K562 (cell line): Measurements from ENCODE around the gene CIAO3. TPM values are rescaled to one million over a fixed set of nuclear protein-coding genes. Genes with fewer than 3 reads are reported as not detected.

Source experiments
- CCNT2 ChIP-seq: IDR thresholded peaks from 2 replicates; pipeline ENCODE4 v1.6.1; 2011; ENCODE audit warnings: borderline replicate concordance, low read depth, mild to moderate bottlenecking, moderate library complexity, mixed read lengths, low read length; ENCODE audit not compliant: insufficient read length; ENCODE audit errors: extremely low read depth
- E2F6 ChIP-seq, 2 experiments: IDR thresholded peaks; 2 replicates each; pipeline ENCODE4 v1.6.1; 2011; ENCODE audit warnings: borderline replicate concordance in 1 of 2, control low read depth in 1 of 2, low read depth in 1 of 2, low read length in 1 of 2, mild to moderate bottlenecking in 1 of 2, mixed read lengths in 1 of 2, moderate library complexity in 1 of 2; ENCODE audit not compliant: insufficient read depth in 1 of 2, insufficient read length in 1 of 2, poor library complexity in 1 of 2, severe bottlenecking in 1 of 2; ENCODE audit errors: extremely low read depth in 1 of 2
- GTF3C2 ChIP-seq: IDR thresholded peaks from 3 replicates; pipeline ENCODE4 v1.6.1; 2011; ENCODE audit warnings: borderline replicate concordance, mild to moderate bottlenecking, moderate library complexity; ENCODE audit not compliant: insufficient read length; ENCODE audit errors: extremely low read depth
- HOXB6 ChIP-seq: fragments of 250-450 bp; sonication (Bioruptor Pico); IDR thresholded peaks from 2 replicates; pipeline ENCODE4 v1.5.1; 2022; ENCODE audit warnings: mild to moderate bottlenecking, borderline replicate concordance
- MAX ChIP-seq: sonication (generic); formaldehyde crosslinking; IDR thresholded peaks from 2 replicates; pipeline ENCODE4 v1.9.0; 2022; ENCODE audit warnings: mild to moderate bottlenecking, missing genetic modification reagents
- MBD2 ChIP-seq: sonication (generic); IDR thresholded peaks from 2 replicates; pipeline ENCODE4 v1.6.1; 2016; ENCODE audit warnings: low read depth, borderline replicate concordance
- MYC ChIP-seq, 2 experiments: fragments of 250-450 bp in 1 of 2; sonication (Bioruptor Pico) in 1 of 2; IDR thresholded peaks; 2 replicates each; pipeline versions ENCODE4 v1.5.1 to v1.6.1; 2012 to 2021; ENCODE audit warnings: low read depth in 2 of 2, borderline replicate concordance in 1 of 2, improper control_type of control experiment in 1 of 2, low read length in 1 of 2, mild to moderate bottlenecking in 1 of 2, moderate library complexity in 1 of 2
- NFXL1 ChIP-seq: fragments of 450-650 bp; formaldehyde crosslinking; IDR thresholded peaks from 2 replicates; pipeline ENCODE4 v1.4.0; 2021; ENCODE audit warnings: mild to moderate bottlenecking
- SUPT5H ChIP-seq: fragments of 450-650 bp; IDR thresholded peaks from 2 replicates; pipeline ENCODE4 v1.6.1; 2016
- TAF15 ChIP-seq: fragments of 200-400 bp; formaldehyde crosslinking; IDR thresholded peaks from 2 replicates; pipeline ENCODE4 v1.6.1; 2017; ENCODE audit warnings: mild to moderate bottlenecking, low read depth, low read length, moderate library complexity
- TRIM28 ChIP-seq: fragments of 450-650 bp; IDR thresholded peaks from 2 replicates; pipeline ENCODE4 v1.6.1; 2017
- USF2 ChIP-seq: sonication (generic); formaldehyde crosslinking; IDR thresholded peaks from 2 replicates; pipeline ENCODE4 v1.5.0; 2020; ENCODE audit warnings: missing genetic modification reagents
- YY1 ChIP-seq, 3 experiments: IDR thresholded peaks; 2 replicates each; pipeline ENCODE4 v1.6.1; 2011; ENCODE audit warnings: low read length in 2 of 3, mild to moderate bottlenecking in 2 of 3, moderate library complexity in 2 of 3, borderline replicate concordance in 1 of 3, control low read depth in 1 of 3, low read depth in 1 of 3; ENCODE audit not compliant: insufficient read depth in 3 of 3, insufficient replicate concordance in 2 of 3, control insufficient read depth in 1 of 3, insufficient read length in 1 of 3; ENCODE audit errors: extremely low read depth in 1 of 3
- ZFP36 ChIP-seq: fragments of 150-350 bp; IDR thresholded peaks from 2 replicates; pipeline ENCODE4 v1.6.1; 2018; ENCODE audit warnings: low read length, low read depth; ENCODE audit not compliant: partially characterized antibody
- ZKSCAN8 ChIP-seq: fragments of 200-800 bp; sonication (Bioruptor generic); IDR thresholded peaks from 2 replicates; pipeline ENCODE4 v1.6.1; 2016; ENCODE audit warnings: missing genetic modification characterization, missing compliant biosample characterization
- ZNF41 ChIP-seq: fragments of 250-450 bp; sonication (Bioruptor Pico); conservative IDR thresholded peaks from 2 replicates; pipeline ENCODE4 v1.4.0; 2020; ENCODE audit warnings: mild to moderate bottlenecking
- ZNF436 ChIP-seq: fragments of 250-450, 450-650 bp; sonication (Bioruptor Pico); formaldehyde crosslinking; IDR thresholded peaks from 2 replicates; pipeline ENCODE4 v1.7.0; 2020; ENCODE audit warnings: mild to moderate bottlenecking
- ZNF655 ChIP-seq: fragments of 250-450 bp; sonication (Bioruptor Pico); IDR thresholded peaks from 2 replicates; pipeline ENCODE4 v1.5.0; 2021
- polyA plus RNA-seq, 8 experiments: library from polyadenylated mRNA; depleted of rRNA in 4 of 8; stranded (reverse) in 5 of 8; unstranded in 3 of 8; fragments of >200 nt; fragmentation: Nextera tagmentation in 2 of 8; fragmentation: Illumina TruSeq in 1 of 8; extraction: Ambion mirVana in 2 of 8; extraction: Trizol in 1 of 8; gene quantifications; 2 replicates each; pipeline versions ENCODE4 v1.2.1 to v1.2.3, GENCODE V29; 2011 to 2014; ENCODE audit warnings: inconsistent platforms in 1 of 8, missing spikeins in 1 of 8
- total RNA-seq, 7 experiments: library from RNA; depleted of rRNA in 6 of 7; stranded (reverse); fragments of >200 nt in 6 of 7; fragmentation: Illumina TruSeq in 2 of 7; extraction: Trizol in 2 of 7; gene quantifications; 2 replicates each; pipeline versions ENCODE4 v1.2.1 to v1.2.3, GENCODE V29; 2011 to 2021; ENCODE audit warnings: low replicate concordance in 1 of 7

CIAO3 gene
- total and polyA plus RNA-seq, 9 of the 15 experiments (the other 6 are each of a cell fraction or from before 2014, with no cell fraction given) = 2.2 to 35.6 (median 18.7) TPM

GRCh38 chr16:726438-727290 is 14.1 kb downstream of the CIAO3 start, which contains the start of the genes CCDC78 and HAGHL (continued):
- TF ChIP-seq GTF3C2 = peak; percentile 77
- TF ChIP-seq SUPT5H = peak; percentile 4; the same call in 1 of the 2 replicates
- TF ChIP-seq ZNF436 (CRISPR knock-in tag) = peak; percentile 97
- peak; percentile 58; the same call in 1 of the 2 replicates for TF ChIP-seq MYC (IDR thresholded peaks at IDR 0.05; ENCODE audit: low read depth, low read length)
- TF ChIP-seq MYC (CRISPR knock-in tag; IDR thresholded peaks at IDR 0.05; ENCODE audit: borderline replicate concordance, low read depth) = no peak
- peak; percentile 34; the same call in 1 of the 2 replicates for TF ChIP-seq MAX (CRISPR knock-in tag)
- peak; percentile 99 for TF ChIP-seq ZFP36
- TF ChIP-seq ZNF41 (CRISPR knock-in tag) = no peak
- peak; percentile 56 for TF ChIP-seq CCNT2
- peak in 1 of 3 experiments; percentile 12 for TF ChIP-seq YY1 (IDR thresholded peaks at IDR 0.05; ENCODE audit: borderline replicate concordance in 1 of 3, control insufficient read depth in 1 of 3, extremely low read depth in 1 of 3, insufficient read depth in 3 of 3, insufficient read length in 1 of 3, insufficient replicate concordance in 2 of 3, low read depth in 1 of 3, low read length in 2 of 3)
- peak; percentile 12 to 57 for TF ChIP-seq E2F6 (IDR thresholded peaks at IDR 0.05; ENCODE audit: borderline replicate concordance in 1 of 2, extremely low read depth in 1 of 2, insufficient read depth in 1 of 2, insufficient read length in 1 of 2, low read depth in 1 of 2, low read length in 1 of 2, poor library complexity in 1 of 2, severe bottlenecking in 1 of 2)
- peak; percentile 72; the same call in 1 of the 2 replicates for TF ChIP-seq TAF15
- TF ChIP-seq HOXB6 (CRISPR knock-in tag) = no peak
- no peak for TF ChIP-seq NFXL1 (CRISPR knock-in tag)
- peak; percentile 53 for TF ChIP-seq USF2 (CRISPR knock-in tag)
- TF ChIP-seq MBD2 = no peak
- no peak for TF ChIP-seq ZKSCAN8 (CRISPR knock-in tag)
- no peak for TF ChIP-seq ZNF655 (CRISPR knock-in tag)
- no peak for TF ChIP-seq TRIM28
